GM12872 (cell line): Measurements from ENCODE around the gene RPIA.

Experiments
- CTCF ChIP-seq: IDR thresholded peaks from 3 replicates; pipeline ENCODE4 v1.5.1; 2011; ENCODE audit warnings: low read depth, mild to moderate bottlenecking, low read length, moderate library complexity; ENCODE audit not compliant: insufficient read depth

Gene RPIA

GRCh38 chr2:88736437-88736836, 45.0 kb downstream of the RPIA start:
- no peak for TF ChIP-seq CTCF

GRCh38 chr2:88737385-88737784, 45.9 kb downstream of the RPIA start:
- TF ChIP-seq CTCF = no peak

GRCh38 chr2:88738271-88738670, 46.8 kb downstream of the RPIA start:
- no peak for TF ChIP-seq CTCF

GRCh38 chr2:88739985-88740600, 48.6 kb downstream of the RPIA start:
- peak; percentile 92 for TF ChIP-seq CTCF

- no peak for TF ChIP-seq CTCF
Observed at GRCh38 chr2:88746929-88747490, 55.5 kb downstream of the RPIA start.

- no peak for TF ChIP-seq CTCF
Observed at GRCh38 chr2:88747990-88748389, 56.5 kb downstream of the RPIA start.

GRCh38 chr2:88751768-88752167, 60.3 kb downstream of the RPIA start:
- no peak for TF ChIP-seq CTCF
